A673 (cell line): ENCODE data around the gene SLC12A7. TPM values are rescaled to one million over a fixed set of nuclear protein-coding genes. Genes with fewer than 3 reads are reported as not detected.

Experiments
- BruUV-seq: library from RNA; stranded (reverse); fragments of 400-500 nt; replicated peaks from 2 replicates; lab custom pipeline; 2021; lab: Mats Ljungman, UMichigan
- CTCF ChIA-PET: fragments of 300-600 bp; sonication (Branson Sonifier 250); formaldehyde crosslinking; loops from one replicate; lab custom pipeline; 2022; ENCODE audit warnings: antibody characterized with exemption; lab: Charles Lee
- POLR2A ChIA-PET: fragments of 300-600 bp; sonication (Branson Sonifier 250); formaldehyde crosslinking; loops from one replicate; lab custom pipeline; 2022; ENCODE audit warnings: antibody characterized with exemption; ENCODE audit not compliant: low non-redundant PET; lab: Charles Lee
- DNase-seq: peaks from one replicate; pipeline ENCODE4 v3.0.0-alpha.2; 2015; ENCODE audit warnings: low spot score
- H3K27ac ChIP-seq: fragments of 200-600 bp; sonication (generic); 2 replicates; pipeline ENCODE4 v1.5.1; 2016; ENCODE audit warnings: mixed run types, low read depth, mild to moderate bottlenecking, mixed read lengths, antibody characterized with exemption, low read length; ENCODE audit not compliant: poor library complexity, severe bottlenecking
- H3K27me3 ChIP-seq: fragments of 200-600 bp; sonication (generic); replicated peaks from 2 replicates; pipeline ENCODE4 v1.6.1; 2017; ENCODE audit warnings: mixed run types, low read depth, mild to moderate bottlenecking, mixed read lengths, antibody characterized with exemption, low read length; ENCODE audit not compliant: insufficient read depth, poor library complexity
- H3K36me3 ChIP-seq: fragments of 200-600 bp; sonication (generic); 2 replicates; pipeline ENCODE4 v1.6.1; 2016; ENCODE audit warnings: mixed run types, mild to moderate bottlenecking, mixed read lengths, antibody characterized with exemption, low read length; ENCODE audit not compliant: insufficient read depth, poor library complexity, severe bottlenecking
- H3K4me1 ChIP-seq: fragments of 200-600 bp; sonication (generic); 2 replicates; pipeline ENCODE4 v1.6.1; 2017; ENCODE audit warnings: mixed run types, mild to moderate bottlenecking, mixed read lengths, antibody characterized with exemption, low read length; ENCODE audit not compliant: insufficient read depth, poor library complexity, severe bottlenecking
- H3K4me3 ChIP-seq: fragments of 200-600 bp; sonication (generic); 2 replicates; pipeline ENCODE4 v1.5.1; 2016; ENCODE audit warnings: low read depth, mixed run types, mild to moderate bottlenecking, mixed read lengths, low read length; ENCODE audit not compliant: poor library complexity, severe bottlenecking
- H3K9me3 ChIP-seq: fragments of 200-600 bp; sonication (generic); 2 replicates; pipeline ENCODE4 v1.6.1; 2016; ENCODE audit warnings: mixed run types, low read depth, mild to moderate bottlenecking, mixed read lengths, antibody characterized with exemption, low read length; ENCODE audit not compliant: poor library complexity, severe bottlenecking
- CTCF ChIP-seq: fragments of 300-800, 200-600 bp; sonication (generic); conservative IDR thresholded peaks from 2 replicates; pipeline ENCODE4 v1.5.1; 2017; ENCODE audit warnings: low read depth, mild to moderate bottlenecking, antibody characterized with exemption, low read length, moderate library complexity, mixed read lengths
- EZH2 ChIP-seq: fragments of 200-600 bp; sonication (generic); IDR thresholded peaks from 2 replicates; pipeline ENCODE4 v1.6.1; 2017; ENCODE audit warnings: borderline replicate concordance, low read depth, mild to moderate bottlenecking, mixed read lengths, antibody characterized with exemption, low read length; ENCODE audit not compliant: poor library complexity, severe bottlenecking
- intact Hi-C: fragments of 100-400 bp; cut with micrococcal nuclease; formaldehyde crosslinking; loops from one replicate; pipeline ENCODE4 v1.10.0; 2022; ENCODE audit not compliant: unreplicated experiment
- total RNA-seq: library from RNA; stranded (reverse); gene quantifications from 2 replicates; pipeline ENCODE4 v1.2.3, GENCODE V29; 2021

Gene SLC12A7
- total RNA-seq, 1 experiment from 2014 or later, result 45.2 TPM

- no peak for TF ChIP-seq EZH2
- TF ChIP-seq CTCF, result no peak
- Histone ChIP-seq H3K4me3 (no peak overlapping the region), H3K4me1 (peaks cover 18% of the 10 kb centered on the region), H3K27me3 (no peaks in the 10 kb centered on the region), H3K27ac (no peak overlapping the region), H3K9me3 (no peaks in the 10 kb centered on the region), H3K36me3 (peaks cover 2% of the 10 kb centered on the region)
- intact Hi-C loops, result no loop called here
- no peak for DNase-seq
- BruUV-seq, result no TSS peak
- ChIA-PET POLR2A (no interaction called here), CTCF (interaction anchor here (0.6 kb wide), 1 partner anchor 9 kb away, joined by 9 read pairs; no protein-coding TSS in a partner anchor)
These were observed 95.8 kb downstream of the SLC12A7 start for GRCh38 chr5:1016036-1016435.

- H3K4me1 ChIP-seq, result peaks cover 15% of the 10 kb centered on the region
- ChIA-PET CTCF (interaction anchor here (0.6 kb wide), 1 partner anchor 8 kb away, joined by 9 read pairs; no protein-coding TSS in a partner anchor), POLR2A (no interaction called here)
- TF ChIP-seq CTCF (no peak), EZH2 (no peak)
- H3K4me3 ChIP-seq, result no peak overlapping the region
- intact Hi-C loops, result no loop called here
- peaks cover 2% of the 10 kb centered on the region for H3K36me3 ChIP-seq
- no TSS peak for BruUV-seq
- H3K27me3 ChIP-seq, result no peaks in the 10 kb centered on the region
- DNase-seq, result no peak
- no peaks in the 10 kb centered on the region for H3K9me3 ChIP-seq
- H3K27ac ChIP-seq, result no peak overlapping the region
These were observed 96.4 kb downstream of the SLC12A7 start for GRCh38 chr5:1015507-1015906.

- Histone ChIP-seq H3K9me3 (no peaks in the 10 kb centered on the region), H3K4me3 (no peak overlapping the region), H3K36me3 (peaks cover 2% of the 10 kb centered on the region), H3K27ac (no peak overlapping the region), H3K4me1 (peaks cover 14% of the 10 kb centered on the region), H3K27me3 (no peaks in the 10 kb centered on the region)
- no TSS peak for BruUV-seq
- POLR2A ChIA-PET, result no interaction called here
- intact Hi-C loops, result no loop called here
- no peak for DNase-seq
- no peak for TF ChIP-seq CTCF
- no peak for TF ChIP-seq EZH2
- CTCF ChIA-PET, result no interaction called here
These were observed 97.1 kb downstream of the SLC12A7 start for GRCh38 chr5:1014781-1015221.
